22Rv1 (cell line): Measurements from ENCODE around the gene PTPRD.

Source experiments
- H3K27ac ChIP-seq: fragments of 450-650 bp; 2 replicates; pipeline ENCODE4 v1.5.1; 2017
- CTCF ChIP-seq: fragments of 450-650 bp; IDR thresholded peaks from 2 replicates; pipeline ENCODE4 v1.5.1; 2017; ENCODE audit warnings: mild to moderate bottlenecking
- ZFX ChIP-seq: fragments of 450-650 bp; IDR thresholded peaks from 2 replicates; pipeline ENCODE4 v1.6.1; 2017; ENCODE audit warnings: antibody characterized with exemption, borderline replicate concordance

The PTPRD gene

GRCh38 chr9:8782237-8782636, 1830.6 kb downstream of the PTPRD start:
- H3K27ac ChIP-seq, result no peak overlapping the region
- TF ChIP-seq ZFX, result no peak
- no peak for TF ChIP-seq CTCF

GRCh38 chr9:8781458-8781857, 1831.3 kb downstream of the PTPRD start:
- no peak for TF ChIP-seq ZFX
- TF ChIP-seq CTCF, result no peak
- no peak overlapping the region for H3K27ac ChIP-seq

DNA sequence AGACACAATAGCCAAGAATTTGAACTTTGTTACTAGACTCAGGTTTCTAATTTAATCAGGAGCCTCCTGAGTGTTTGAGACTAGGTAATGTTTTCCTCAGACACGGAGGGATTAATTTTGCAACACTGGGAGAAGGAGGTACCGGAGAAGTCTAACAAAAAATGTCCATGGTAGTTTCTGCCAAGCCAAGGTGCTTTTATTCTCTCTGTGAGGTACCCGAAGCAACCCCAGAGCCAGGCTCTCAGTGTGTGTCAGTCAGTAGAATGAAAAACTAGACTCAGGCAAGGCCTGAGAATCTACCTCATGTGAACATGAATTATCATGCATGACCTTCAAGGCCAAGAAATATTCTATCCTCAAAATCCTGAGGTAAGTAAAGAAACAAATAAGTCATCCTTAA, 1832.4 kb downstream of the PTPRD start:
- no peak overlapping the region for H3K27ac ChIP-seq
- TF ChIP-seq CTCF, result no peak
- no peak for TF ChIP-seq ZFX

DNA sequence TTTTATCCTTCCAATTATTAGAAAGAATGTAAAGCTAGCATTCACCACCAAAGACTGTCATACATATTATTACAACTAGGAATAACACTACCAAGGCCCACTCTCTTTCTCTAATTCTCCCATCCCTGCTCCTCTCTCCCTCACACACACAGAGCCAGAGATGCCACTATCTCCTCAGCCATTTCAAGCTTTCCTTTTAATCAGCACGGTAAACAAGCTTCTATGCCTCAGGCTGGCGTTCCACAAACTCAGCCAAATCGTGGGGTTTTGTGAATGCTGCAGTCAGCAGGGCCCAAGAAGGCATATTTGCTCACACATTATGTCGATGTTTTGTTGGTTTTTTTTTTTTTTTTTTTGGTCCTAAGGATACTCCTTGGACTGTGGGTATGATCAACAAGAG, 1833.3 kb downstream of the PTPRD start:
- TF ChIP-seq CTCF (no peak), ZFX (no peak)
- no peak overlapping the region for H3K27ac ChIP-seq

DNA sequence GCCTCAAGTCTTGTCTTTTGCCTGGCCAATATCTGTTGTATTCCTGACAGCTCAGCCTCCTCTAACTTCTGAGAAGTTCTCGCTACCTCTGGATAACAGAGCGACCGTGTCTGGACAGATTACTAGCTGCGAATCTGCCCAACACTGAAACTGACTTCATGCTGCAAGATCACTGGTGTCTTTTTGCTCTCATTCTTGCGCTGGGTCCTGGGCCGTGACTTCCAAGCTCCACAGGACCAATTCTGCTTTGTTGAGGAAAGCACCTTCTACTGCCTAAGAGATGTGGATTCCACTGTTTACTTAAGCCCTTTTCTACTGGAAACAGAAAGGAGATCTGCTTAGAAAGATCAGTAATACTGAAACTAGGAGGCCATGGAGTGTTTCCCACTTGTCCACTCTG, 1834.4 kb downstream of the PTPRD start:
- no peak overlapping the region for H3K27ac ChIP-seq
- TF ChIP-seq ZFX (no peak), CTCF (no peak)

DNA sequence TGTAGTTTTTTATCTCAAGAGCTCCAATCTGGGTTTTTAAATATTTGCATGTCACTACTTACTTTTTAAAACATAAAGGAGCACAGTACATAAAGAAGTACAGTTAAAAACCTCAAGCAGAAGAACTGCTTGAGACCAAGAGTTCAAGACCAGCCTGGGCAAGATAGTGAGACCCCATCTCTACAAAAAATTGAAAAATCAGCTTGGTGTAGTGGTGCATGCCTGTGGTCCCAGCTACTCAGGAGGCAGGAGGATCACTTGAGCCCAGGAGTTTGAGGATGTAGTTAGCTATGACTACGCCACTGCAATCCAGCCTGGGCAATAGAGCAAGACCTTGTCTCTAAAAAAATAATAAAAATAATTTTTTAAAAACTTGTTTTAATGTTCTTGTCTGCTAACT, 1840.5 kb downstream of the PTPRD start:
- no peak for TF ChIP-seq ZFX
- H3K27ac ChIP-seq, result no peak overlapping the region

GRCh38 chr9:8769153-8769552, 1843.6 kb downstream of the PTPRD start:
- TF ChIP-seq ZFX (no peak), CTCF (no peak)
- H3K27ac ChIP-seq, result no peak overlapping the region

GRCh38 chr9:8766096-8766495, 1846.7 kb downstream of the PTPRD start:
- no peak overlapping the region for H3K27ac ChIP-seq
- no peak for TF ChIP-seq ZFX
- no peak for TF ChIP-seq CTCF
